VCaP (cell line): ENCODE measurements around the gene SLC38A4.
"Not testable (repeated sequence)": the region's sequence is repeated elsewhere in the genome, so short reads cannot be mapped to it uniquely, and the experiment has no call there.

Experiments used
- H3K27ac ChIP-seq: fragments of 450-650 bp; 2 replicates; pipeline ENCODE4 v1.5.1; 2017
- TF ChIP-seq, protein P1 (sequence below): fragments of 450-650 bp; conservative IDR thresholded peaks from 2 replicates; pipeline ENCODE4 v1.5.1; 2017; ENCODE audit warnings: mild to moderate bottlenecking, moderate library complexity

Gene SLC38A4

DNA sequence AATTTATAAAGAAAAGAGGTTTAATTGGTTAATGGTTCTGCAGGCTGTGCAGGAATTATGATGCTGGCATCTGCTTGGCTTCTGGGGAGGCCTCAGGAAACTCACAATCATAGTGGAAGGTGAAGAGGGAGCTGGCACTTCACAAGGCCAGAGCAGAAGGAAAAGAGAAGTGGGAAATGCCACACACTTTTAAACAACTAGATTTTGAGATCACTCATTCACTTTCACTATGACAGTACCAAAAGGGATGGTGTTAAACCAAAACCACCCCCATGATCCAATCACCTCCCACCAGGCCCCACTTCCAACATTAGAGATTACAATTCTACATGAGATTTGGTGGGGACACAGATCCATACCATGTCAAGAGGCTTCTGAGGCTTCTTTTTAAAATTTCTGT lies 62.6 kb downstream of the SLC38A4 start:
- H3K27ac ChIP-seq, result no peak overlapping the region
- TF ChIP-seq, protein P1, sequence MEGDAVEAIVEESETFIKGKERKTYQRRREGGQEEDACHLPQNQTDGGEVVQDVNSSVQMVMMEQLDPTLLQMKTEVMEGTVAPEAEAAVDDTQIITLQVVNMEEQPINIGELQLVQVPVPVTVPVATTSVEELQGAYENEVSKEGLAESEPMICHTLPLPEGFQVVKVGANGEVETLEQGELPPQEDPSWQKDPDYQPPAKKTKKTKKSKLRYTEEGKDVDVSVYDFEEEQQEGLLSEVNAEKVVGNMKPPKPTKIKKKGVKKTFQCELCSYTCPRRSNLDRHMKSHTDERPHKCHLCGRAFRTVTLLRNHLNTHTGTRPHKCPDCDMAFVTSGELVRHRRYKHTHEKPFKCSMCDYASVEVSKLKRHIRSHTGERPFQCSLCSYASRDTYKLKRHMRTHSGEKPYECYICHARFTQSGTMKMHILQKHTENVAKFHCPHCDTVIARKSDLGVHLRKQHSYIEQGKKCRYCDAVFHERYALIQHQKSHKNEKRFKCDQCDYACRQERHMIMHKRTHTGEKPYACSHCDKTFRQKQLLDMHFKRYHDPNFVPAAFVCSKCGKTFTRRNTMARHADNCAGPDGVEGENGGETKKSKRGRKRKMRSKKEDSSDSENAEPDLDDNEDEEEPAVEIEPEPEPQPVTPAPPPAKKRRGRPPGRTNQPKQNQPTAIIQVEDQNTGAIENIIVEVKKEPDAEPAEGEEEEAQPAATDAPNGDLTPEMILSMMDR, result no peak

DNA sequence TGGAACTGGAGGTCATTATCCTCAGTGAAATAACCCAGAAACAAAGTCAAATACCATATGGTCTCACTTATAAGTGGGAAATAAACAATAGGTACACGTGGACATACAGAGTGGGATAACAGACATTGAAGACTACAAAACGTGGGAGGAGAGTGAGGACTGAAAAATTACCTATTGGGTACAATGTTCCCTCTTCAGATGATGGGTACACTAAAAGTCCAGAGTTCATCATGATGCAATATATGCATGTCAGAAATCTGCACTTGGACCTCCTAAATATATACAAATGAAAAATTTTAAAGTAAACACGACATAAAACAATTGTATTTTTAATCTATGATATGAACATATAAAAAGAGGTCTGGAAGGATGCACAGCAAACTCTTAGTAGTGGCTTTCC lies 71.2 kb downstream of the SLC38A4 start:
- TF ChIP-seq, protein P1, result no peak
- no peak overlapping the region for H3K27ac ChIP-seq

DNA sequence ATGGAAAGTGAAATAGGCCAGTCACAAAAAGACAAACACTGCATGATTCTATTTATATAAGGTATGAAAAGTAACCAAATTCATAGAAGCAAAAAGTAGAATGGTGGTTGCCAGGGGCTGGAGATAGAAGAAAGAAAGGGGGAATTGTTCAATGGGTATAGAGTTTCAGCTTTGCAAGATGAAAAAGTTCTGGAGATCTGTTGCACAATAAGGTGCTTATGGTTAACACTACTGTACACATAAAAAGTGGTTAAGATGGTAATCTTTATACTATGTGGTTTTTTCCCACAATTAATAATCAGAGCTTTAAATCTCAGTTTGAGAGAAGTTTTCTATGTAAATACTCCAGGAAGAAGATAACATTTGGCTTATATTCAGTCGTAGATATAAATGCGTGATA lies 73.4 kb downstream of the SLC38A4 start:
- TF ChIP-seq, protein P1, result no peak
- no peak overlapping the region for H3K27ac ChIP-seq

GRCh38 chr12:46751173-46751572 lies 74.6 kb downstream of the SLC38A4 start:
- H3K27ac ChIP-seq, result no peak overlapping the region
- TF ChIP-seq, protein P1, result no peak

GRCh38 chr12:46749322-46749721 lies 76.5 kb downstream of the SLC38A4 start:
- no peak overlapping the region for H3K27ac ChIP-seq
- TF ChIP-seq, protein P1, result no peak

- no peak overlapping the region for H3K27ac ChIP-seq
- TF ChIP-seq, protein P1, result no peak
These were observed 81.5 kb downstream of the SLC38A4 start for GRCh38 chr12:46744283-46744682.

GRCh38 chr12:46743456-46743855 lies 82.3 kb downstream of the SLC38A4 start:
- TF ChIP-seq, protein P1, result no peak
- no peak overlapping the region for H3K27ac ChIP-seq

GRCh38 chr12:46742271-46742670 lies 83.5 kb downstream of the SLC38A4 start:
- not testable (repeated sequence) for H3K27ac ChIP-seq
